ENCODE measurements around the gene SLC22A4. TPM values are rescaled to one million over a fixed set of nuclear protein-coding genes. Genes with fewer than 3 reads are reported as not detected.
A peak's percentile ranks its signal among the peaks of the same experiment; 100 is the strongest.

The SLC22A4 gene
- polyA plus RNA-seq, 1 donor (not counting 4 experiments of a cell fraction or from before 2014, with no cell fraction given), result 1.4 TPM

GRCh38 chr5:132368186-132368585, 74.0 kb downstream of the SLC22A4 start:
- TF ChIP-seq, protein P1, sequence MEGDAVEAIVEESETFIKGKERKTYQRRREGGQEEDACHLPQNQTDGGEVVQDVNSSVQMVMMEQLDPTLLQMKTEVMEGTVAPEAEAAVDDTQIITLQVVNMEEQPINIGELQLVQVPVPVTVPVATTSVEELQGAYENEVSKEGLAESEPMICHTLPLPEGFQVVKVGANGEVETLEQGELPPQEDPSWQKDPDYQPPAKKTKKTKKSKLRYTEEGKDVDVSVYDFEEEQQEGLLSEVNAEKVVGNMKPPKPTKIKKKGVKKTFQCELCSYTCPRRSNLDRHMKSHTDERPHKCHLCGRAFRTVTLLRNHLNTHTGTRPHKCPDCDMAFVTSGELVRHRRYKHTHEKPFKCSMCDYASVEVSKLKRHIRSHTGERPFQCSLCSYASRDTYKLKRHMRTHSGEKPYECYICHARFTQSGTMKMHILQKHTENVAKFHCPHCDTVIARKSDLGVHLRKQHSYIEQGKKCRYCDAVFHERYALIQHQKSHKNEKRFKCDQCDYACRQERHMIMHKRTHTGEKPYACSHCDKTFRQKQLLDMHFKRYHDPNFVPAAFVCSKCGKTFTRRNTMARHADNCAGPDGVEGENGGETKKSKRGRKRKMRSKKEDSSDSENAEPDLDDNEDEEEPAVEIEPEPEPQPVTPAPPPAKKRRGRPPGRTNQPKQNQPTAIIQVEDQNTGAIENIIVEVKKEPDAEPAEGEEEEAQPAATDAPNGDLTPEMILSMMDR (optimal IDR thresholded peaks at IDR 0.05 in 1 of 3, IDR thresholded peaks at IDR 0.05 in 1 of 3, conservative IDR thresholded peaks at IDR 0.05 in 1 of 3; ENCODE audit: extremely low read depth in 1 of 3, insufficient read depth in 2 of 3, low read length in 3 of 3), result no peak
- TF ChIP-seq EZH2 (IDR thresholded peaks at IDR 0.05; ENCODE audit: low read length), result no peak

DNA sequence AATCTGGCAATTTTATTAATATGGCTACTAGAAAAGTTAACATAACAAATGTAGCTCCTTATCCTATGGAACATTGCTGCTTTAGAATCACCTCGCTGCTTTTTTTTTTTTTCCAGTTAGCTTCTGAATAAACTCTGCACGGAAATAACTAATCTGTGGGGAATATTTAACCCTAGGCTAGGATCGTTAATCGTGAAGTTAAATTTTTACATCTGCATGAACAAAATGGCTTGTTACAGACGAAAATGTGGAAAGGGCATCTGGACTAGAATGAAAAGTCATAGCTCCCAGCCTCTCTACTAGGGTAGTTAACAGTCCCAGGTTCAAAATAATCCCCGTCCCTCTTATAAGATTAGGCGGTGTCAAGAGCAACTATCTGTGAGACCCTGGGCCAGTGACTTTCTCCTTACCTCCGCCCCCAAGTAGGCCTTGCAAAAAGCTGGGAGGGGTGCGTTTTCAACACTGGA, 74.8 kb downstream of the SLC22A4 start:
- peaks cover 2% of the 10 kb centered on the region for H3K9me1 ChIP-seq (ENCODE audit: control insufficient read depth, extremely low read depth, insufficient read depth, low read length)
- H3K4me1 ChIP-seq (ENCODE audit: control insufficient read depth, extremely low read depth, insufficient read depth, low read length), result peaks cover 44% of the 10 kb centered on the region
- H3K27me3 ChIP-seq (ENCODE audit: control insufficient read depth, extremely low read depth, insufficient read depth, low read length), result no peaks in the 10 kb centered on the region
- H3K9ac ChIP-seq (ENCODE audit: control insufficient read depth, extremely low read depth, insufficient read depth, low read length), result peak overlapping the region; percentile 94
- dilution Hi-C loops (cut with MboI; ENCODE audit: extremely low pct_ligation_motif_present, low sequenced_read_pairs), result no loop called here
- no peaks in the 10 kb centered on the region for H4K20me1 ChIP-seq (ENCODE audit: control insufficient read depth, extremely low read depth, insufficient read depth, low read length)
- peak overlapping the region; percentile 58 to 88 (median 80) for H3K4me3 ChIP-seq (ENCODE audit: control insufficient read depth in 2 of 3, extremely low read depth in 1 of 3, insufficient read depth in 2 of 3, low read depth in 1 of 3, low read length in 3 of 3)
- TF ChIP-seq EZH2 (IDR thresholded peaks at IDR 0.05; ENCODE audit: low read length), result no peak
- TF ChIP-seq, protein P1 (optimal IDR thresholded peaks at IDR 0.05 in 1 of 3, IDR thresholded peaks at IDR 0.05 in 1 of 3, conservative IDR thresholded peaks at IDR 0.05 in 1 of 3; ENCODE audit: extremely low read depth in 1 of 3, insufficient read depth in 2 of 3, low read length in 3 of 3), result no peak
- peaks cover 0 to 2% of the 10 kb centered on the region in 2 experiments for H3K36me3 ChIP-seq (ENCODE audit: control insufficient read depth in 2 of 2, extremely low read depth in 1 of 2, insufficient read depth in 2 of 2, low read length in 2 of 2)
- FAIRE-seq (no peak), DNase-seq (ENCODE audit: low read depth, low spot score) (no peak)
- peak overlapping the region; percentile 83 for H2AFZ ChIP-seq (ENCODE audit: control insufficient read depth, low read length)
- peaks cover 44% of the 10 kb centered on the region for H3K79me2 ChIP-seq (ENCODE audit: control insufficient read depth, insufficient read depth, low read length)
- H3K4me2 ChIP-seq (ENCODE audit: control insufficient read depth, extremely low read depth, insufficient read depth, low read depth, low read length), result peak overlapping the region; percentile 84
- H3K27ac ChIP-seq (ENCODE audit: control insufficient read depth, insufficient read depth, low read length), result peak overlapping the region; percentile 90
- no peaks in the 10 kb centered on the region for H3K9me3 ChIP-seq (ENCODE audit: control insufficient read depth, low read depth, low read length)

More at GRCh38 chr5:132368186-132368585, 74.0 kb downstream of the SLC22A4 start:
- H3K4me1 ChIP-seq (ENCODE audit: control insufficient read depth, extremely low read depth, insufficient read depth, low read length), result peaks cover 51% of the 10 kb centered on the region
- peak overlapping the region in 2 of 3 experiments; percentile 2 to 29 for H3K4me3 ChIP-seq (ENCODE audit: control insufficient read depth in 2 of 3, extremely low read depth in 1 of 3, insufficient read depth in 2 of 3, low read depth in 1 of 3, low read length in 3 of 3)
- H3K36me3 ChIP-seq (ENCODE audit: control insufficient read depth in 2 of 2, extremely low read depth in 1 of 2, insufficient read depth in 2 of 2, low read length in 2 of 2), result peaks cover 0 to 2% of the 10 kb centered on the region in 2 experiments
- FAIRE-seq (no peak), DNase-seq (ENCODE audit: low read depth, low spot score) (no peak)
- H3K27me3 ChIP-seq (ENCODE audit: control insufficient read depth, extremely low read depth, insufficient read depth, low read length), result no peaks in the 10 kb centered on the region
- peak overlapping the region; percentile 84 for H3K4me2 ChIP-seq (ENCODE audit: control insufficient read depth, extremely low read depth, insufficient read depth, low read depth, low read length)
- H4K20me1 ChIP-seq (ENCODE audit: control insufficient read depth, extremely low read depth, insufficient read depth, low read length), result no peaks in the 10 kb centered on the region
- H3K9me1 ChIP-seq (ENCODE audit: control insufficient read depth, extremely low read depth, insufficient read depth, low read length), result no peaks in the 10 kb centered on the region
- no peaks in the 10 kb centered on the region for H3K9me3 ChIP-seq (ENCODE audit: control insufficient read depth, low read depth, low read length)
- H3K79me2 ChIP-seq (ENCODE audit: control insufficient read depth, insufficient read depth, low read length), result peaks cover 41% of the 10 kb centered on the region
- H3K9ac ChIP-seq (ENCODE audit: control insufficient read depth, extremely low read depth, insufficient read depth, low read length), result peak overlapping the region; percentile 94
- peak overlapping the region; percentile 30 for H3K27ac ChIP-seq (ENCODE audit: control insufficient read depth, insufficient read depth, low read length)
- H2AFZ ChIP-seq (ENCODE audit: control insufficient read depth, low read length), result no peak overlapping the region
- dilution Hi-C loops (cut with MboI; ENCODE audit: extremely low pct_ligation_motif_present, low sequenced_read_pairs), result no loop called here
